HPDE6-E6E7 (cell line): ENCODE data around the gene TGFBR3.

Source experiments
- DNase-seq: peaks from one replicate; pipeline ENCODE4 v3.0.0; 2011; ENCODE audit warnings: missing footprints; ENCODE audit errors: extremely low spot score

Gene TGFBR3

DNA sequence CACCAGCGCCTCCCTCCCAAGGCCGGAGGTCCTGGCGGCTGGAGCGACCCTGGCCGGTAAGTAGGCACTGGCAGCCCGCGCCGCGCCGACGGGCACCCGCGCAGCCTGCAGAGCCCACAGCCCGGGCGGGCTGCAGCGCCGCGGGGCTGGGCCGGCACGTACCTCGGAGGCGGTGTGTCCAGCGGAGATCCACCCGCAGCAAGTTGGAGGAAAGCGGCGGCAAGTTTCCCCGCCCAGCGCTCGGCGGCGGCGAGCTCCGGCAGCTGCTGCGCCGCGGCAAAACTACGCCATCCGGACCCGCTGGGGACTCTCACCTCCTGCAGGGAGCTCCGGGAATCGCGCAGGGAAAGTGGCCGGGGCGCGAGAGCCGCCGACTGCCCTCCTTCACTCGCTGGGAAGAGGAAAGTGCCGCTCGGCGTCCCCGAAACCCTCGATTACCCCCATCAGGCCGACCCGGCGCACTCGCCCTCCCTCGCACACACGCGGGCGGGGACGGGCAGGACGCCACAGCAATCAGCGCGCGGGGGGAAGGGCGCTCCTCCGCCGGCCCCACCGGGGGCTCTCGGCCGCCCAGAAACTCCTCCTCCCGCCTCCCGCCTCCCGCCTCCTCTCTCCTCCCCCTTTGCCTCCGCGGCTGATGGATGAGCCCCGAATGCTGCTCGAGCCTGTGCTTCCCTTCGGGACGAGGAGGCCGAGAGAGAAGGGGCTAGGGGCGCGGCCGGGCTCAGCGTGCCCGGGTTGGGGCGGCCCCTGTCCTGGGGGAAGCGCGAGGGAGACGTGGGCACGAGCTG, at the start of gene TGFBR3:
TGFBR3 (minus strand) TSS at position 436 of the 791 bp plus-strand sequence. CDS start 24,620 bp downstream, outside the sequence.
- DNase-seq: peak; percentile 67

DNA sequence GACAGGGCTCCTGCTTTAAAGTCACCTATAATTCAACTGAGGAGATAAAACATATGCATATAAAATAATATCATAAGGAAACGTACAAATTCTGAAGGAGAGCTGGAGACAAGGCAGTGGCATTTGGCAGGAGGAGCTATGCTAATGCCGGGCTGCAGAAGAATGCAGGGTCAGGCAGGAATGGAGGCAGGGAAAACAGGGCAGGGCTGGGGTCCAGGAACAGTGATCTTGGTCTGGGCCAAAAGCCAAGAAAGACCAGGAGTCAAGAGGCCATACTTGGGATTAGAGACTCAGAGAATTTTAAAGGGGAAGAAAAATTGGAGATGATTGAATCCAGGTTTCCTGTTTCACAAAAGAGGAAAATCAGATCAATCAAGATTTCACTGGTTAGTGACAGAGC, 43.3 kb upstream of the TGFBR3 start:
- DNase-seq: no peak

DNA sequence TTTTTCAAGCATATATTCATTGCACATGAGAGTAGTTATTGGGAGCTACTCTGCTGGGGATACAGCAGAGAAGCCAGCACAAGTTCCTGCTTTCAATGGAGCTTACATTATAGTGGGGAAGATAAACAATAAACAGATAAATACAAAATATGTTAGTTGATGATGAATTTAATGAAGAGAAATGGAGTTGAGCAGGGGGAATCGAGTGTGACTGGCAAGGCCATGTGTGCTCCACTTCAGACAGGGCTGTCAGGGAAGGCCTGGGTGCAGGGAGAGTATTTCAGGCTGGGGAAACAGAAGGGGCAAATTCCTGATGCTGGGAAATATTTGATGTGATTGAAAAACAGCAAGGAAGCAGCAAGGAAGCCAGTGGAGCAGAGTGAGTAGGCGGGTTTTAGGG, 42.1 kb upstream of the TGFBR3 start:
- no peak for DNase-seq

DNA sequence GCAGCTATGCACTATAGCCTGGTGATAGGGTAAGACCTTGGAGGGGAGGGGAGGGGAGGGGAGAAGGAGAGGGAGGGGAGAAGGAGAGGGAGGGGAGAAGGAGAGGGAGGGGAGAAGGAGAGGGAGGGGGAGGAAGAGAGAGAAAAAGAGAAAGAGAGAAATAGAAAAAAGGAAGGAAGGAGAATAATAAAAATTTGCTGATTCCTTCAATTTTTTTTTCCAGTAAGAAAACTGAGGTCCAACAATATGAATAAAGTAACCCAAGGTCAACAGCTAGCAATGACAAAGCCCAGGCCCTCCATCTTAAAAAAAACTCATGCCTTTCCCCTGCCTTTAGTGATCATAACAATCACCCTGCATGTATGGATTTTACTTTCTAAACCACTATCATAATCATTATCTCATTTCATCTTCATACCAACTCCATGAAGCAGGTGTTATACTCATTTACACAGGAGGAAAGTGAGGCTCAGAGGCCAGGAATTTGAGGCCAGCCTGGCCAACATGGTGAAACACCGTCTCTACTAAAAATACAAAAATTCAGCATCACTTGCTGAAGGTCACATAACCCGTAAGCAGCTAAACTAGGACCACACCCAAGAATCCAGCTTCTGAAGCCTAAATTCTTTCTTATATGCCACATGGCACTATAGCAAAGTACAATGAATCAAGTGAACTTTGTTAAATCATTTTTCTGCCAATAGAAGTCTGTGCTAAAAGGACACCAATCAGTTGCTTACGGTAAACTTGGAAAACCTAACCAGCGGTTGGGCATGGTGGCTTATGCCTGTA, 39.9 kb upstream of the TGFBR3 start:
- no peak for DNase-seq

DNA sequence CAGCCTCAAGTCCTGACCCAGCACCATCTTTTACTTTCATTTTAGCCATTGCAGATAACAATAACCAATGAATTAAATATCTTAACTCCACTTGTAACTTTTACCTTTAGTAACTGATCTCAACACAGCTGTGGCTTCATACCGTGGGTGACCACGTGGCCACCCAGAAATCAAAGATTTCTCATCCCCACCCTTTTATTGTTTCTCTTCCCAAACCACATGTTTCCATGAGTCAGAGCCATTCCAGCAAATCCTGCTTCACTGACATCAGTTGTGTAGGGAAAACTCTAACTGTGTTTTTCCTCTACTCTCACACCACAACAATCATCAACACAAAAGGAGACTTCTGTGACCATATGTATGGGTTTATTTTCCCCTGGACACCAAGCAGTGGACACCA, 38.2 kb upstream of the TGFBR3 start:
- DNase-seq: no peak

DNA sequence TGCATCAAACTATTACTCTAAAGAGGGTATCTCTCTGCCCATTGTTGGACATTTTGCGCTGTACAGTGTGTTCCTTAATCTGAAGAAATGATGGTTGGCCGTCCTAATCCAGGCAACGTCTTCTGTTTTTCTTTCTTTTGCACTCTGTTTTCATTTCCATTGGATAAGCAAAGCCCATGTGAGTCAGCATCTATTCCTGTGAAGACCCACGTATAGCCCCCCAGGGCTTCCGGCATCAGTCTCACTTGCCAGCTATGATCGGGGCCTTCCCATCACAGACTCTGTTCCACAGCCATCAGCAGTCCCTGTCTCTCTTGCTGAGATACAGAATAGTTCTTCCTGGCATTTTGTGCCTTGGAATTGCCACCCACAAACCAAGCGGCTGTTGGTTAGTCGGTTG, 34.0 kb upstream of the TGFBR3 start:
- no peak for DNase-seq

DNA sequence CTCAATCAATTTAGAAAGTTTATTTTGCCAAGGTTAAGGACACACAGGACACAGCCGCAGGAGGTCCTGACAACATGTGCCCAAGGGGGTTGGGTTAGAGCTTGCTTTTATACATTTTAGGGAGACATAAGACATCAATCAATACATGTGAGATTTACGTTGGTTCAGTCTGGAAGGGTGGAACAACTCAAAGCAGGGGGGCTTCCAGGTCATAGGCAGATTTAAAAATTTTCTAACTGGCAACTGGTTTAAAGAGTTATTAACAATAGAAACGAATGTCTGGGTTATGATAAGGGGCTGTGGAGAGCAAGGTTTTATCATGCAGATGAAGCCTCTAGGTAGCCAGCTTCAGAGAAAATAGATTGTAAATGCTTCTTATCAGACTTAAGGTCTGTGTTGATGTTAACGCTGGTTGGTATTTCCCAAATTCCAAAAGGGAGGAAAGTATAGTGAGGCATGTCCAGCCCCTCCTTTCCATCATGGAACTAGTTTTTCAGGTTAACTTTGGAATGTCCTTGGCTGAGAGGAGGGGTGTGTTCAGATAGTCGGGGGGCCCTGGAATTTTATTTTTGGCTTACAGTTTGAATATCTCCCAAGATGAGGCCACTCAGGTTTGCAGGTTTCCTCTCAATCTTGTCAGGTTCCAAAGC, 31.0 kb upstream of the TGFBR3 start:
- DNase-seq: no peak

DNA sequence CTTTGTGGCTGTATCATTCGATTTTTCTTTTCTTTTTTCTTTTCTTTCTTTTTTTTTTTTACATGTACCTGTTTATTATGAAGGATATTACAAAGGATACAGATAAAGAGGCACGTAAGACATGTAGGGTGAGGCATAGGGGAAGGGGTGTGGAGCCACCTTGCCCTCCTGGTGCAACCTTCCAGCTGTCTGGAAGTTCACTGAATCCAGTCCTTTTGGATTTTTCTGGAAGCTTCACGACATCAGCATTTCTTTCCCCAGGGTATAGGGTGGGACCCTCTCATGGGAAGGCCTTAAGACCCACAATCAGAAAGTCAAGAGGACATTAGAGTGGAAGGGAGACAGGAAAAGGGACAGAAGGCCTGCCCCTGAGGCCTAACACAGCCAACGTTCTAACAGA, 30.1 kb upstream of the TGFBR3 start:
- DNase-seq: no peak

DNA sequence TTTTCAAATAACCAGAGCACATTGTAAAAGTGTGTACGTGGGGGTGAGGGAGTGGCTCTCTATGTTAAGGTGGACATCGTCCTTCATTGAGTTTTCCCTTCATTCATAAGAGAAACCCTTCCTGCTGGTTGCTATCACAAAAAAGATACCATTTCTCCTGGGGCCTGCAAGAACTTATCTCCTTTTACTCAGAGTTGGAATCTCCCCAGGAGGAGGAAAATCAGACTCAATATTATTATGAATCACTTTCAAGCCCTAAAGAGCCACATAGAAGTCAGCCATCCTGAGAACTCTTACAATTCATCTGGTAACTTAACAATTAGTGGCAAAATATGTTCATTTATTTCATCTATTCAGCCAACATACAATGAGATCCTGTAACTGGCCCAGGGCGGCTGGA, 27.1 kb upstream of the TGFBR3 start:
- no peak for DNase-seq

DNA sequence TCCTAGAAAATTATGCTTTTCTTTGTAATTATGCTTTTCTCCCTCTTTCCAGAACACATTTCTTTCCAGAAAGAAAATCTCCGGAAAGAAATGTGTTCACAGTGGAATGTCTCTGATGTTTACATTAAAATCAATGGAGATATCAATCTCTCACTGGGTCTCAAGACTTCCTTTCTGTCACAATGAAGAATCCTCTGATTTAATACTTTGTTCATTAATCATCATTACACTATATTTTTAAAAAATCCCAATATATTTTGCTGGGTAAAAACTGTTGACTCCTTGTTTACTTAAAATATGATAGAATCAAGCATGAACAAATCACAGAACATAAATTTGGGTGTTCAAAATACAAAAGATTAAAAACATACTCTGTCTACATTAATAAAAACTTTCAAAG, 26.3 kb upstream of the TGFBR3 start:
- no peak for DNase-seq

DNA sequence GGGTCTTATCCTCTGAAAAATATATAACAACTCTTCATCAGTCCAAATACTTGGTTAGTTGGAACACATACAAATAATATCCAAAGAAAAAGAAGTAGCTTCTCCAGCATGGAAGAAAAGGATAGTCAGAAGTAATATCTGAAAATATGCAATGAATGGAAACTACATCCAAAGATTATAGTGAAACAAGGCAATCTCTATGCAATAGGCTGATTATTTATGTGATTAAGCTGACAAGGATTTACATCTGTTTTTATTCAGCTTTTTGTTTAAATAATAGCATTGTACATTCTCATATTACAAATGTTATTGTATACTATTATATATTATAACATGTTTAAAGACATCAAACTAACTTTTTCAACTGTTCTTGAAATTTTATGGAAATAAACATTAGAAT, 15.3 kb upstream of the TGFBR3 start:
- no peak for DNase-seq

DNA sequence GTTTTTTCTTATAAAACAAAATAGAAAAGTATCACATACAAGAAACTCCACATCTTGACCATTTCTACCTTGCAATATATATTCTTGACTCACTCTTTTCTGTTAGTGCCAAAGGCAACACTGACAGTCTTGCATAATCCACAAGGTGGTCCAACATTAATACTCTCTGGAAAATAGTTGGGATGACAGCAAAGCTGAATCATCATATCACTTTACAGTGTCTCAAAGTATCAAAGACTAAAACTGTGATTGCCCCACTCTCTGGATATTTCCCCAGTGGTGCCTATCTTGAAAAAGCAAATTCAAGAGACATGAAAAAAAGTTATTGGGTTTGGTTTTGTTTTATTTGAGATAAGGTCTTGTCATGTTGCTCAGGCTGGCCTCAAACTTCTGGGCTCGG, 14.6 kb upstream of the TGFBR3 start:
- peak; percentile 74 for DNase-seq

DNA sequence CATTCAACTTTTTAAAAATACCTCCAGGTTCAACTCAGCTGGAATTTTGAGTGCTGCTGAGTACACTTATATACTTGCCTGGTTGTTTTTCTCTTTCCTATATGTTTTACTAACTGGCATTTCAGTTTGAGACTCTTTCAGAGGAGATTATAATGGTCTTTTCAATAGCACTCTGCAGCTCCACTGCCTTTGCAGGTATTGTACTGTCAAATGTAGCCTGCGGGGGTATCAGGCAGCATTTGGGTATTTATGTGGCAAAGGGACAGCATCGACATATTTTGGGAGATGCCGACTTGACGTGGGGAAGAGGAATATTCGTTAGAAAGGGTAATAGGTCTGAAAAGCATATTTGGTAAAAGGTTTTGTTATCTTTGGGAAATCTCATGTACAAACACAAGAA, 11.1 kb upstream of the TGFBR3 start:
- DNase-seq: no peak

DNA sequence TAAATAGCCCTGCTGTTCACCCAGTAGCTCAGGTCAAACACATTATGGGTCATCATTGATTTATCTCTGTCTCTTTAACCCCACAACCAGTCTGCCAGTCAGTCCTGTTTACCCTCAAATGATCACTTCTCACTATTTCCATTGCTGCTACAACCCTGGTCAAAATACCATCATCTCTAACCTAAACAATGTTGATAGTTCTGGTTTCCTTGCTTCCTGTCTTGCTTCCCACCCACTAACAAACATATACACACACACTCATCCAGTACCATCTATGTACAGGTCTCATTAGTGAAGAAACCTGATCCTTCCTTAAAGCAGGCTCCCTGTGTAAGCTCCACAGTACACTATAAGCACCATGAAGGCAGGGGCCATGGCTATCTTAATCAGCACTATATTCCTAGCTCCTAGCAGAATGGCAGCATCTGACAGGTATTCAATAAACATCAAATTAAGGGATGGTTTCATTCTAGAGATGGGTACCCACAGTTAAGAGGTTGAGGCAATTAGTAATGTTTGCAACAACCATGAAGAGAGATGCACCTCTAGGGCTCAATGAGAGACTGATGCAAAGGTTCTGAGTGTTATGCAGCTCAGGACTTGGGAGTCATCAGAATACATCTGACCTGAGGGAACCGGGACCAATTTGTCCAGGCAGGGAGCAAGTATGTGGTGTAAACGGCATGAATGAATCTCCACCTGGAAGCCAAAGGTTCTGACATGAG, 10.0 kb upstream of the TGFBR3 start:
- DNase-seq: no peak

DNA sequence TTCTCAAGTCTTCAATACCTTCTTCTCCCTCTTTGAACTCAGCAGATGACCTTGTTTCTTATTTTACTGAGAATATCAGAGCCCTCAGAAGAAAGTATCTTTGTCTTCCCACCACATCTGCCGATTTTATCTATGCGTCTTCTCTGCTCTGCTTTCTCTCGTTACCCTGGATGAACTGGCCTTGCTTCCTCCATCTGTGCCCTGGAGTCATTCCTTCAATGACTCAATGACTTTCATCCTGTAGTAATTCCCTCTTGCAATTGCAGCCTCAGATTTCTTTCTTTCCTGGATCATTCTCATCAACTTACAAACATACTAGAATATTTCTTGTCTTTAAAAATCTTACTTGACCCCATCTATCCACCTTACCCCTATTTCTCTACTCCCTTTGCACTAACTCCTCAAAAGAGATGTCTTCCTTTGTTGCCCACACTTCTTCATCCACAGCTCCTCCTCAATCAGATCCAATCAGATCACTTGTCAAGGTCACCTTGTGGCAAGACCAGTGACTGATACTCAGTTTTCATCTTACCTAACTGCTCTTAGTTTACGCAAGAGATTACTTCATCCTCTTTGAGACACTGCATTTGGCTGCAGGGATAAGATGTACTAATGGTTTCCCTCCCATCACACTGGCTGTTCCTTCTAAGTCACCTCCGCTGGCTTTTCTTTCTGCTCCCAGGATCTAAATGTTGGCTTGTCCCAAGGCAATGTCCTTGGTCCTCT, 8.2 kb upstream of the TGFBR3 start:
- DNase-seq: no peak

DNA sequence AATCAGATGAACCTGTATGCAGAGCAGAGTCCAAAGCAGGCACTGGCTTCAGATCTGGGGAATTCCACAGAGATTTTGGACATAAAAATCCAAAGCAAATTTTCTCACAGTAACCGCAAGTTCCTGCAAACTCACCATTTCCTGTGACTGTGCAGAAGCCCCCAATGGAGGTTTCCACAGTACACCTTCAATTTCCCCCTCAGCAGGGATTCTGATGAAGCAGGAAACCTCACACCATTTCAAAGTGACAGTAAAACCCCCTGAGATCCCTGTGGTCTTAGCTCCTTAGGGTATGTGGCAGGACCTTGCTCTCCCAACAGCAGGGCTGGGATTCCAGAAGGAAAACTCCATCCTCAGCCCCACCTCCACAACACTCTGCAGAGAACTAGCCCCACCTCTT, 6.0 kb upstream of the TGFBR3 start:
- no peak for DNase-seq

DNA sequence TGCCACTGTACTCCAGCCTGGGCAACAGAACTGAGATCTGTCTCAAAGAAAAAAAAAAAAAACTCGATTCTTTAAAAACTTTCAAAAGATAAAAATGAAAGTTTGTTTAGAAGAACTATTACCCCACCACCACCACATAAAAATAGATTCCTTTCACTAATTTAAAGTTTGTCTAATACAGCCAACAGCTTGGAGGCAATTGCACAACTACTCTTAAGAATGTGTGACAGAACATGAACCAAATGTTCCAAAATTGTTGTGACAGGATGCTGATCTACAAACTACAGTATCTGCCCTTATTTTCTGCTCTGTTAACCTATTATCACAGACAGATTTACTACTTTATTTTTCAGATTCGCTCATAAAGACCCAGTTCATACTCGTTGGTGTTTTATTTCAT, 5.5 kb upstream of the TGFBR3 start:
- DNase-seq: no peak

DNA sequence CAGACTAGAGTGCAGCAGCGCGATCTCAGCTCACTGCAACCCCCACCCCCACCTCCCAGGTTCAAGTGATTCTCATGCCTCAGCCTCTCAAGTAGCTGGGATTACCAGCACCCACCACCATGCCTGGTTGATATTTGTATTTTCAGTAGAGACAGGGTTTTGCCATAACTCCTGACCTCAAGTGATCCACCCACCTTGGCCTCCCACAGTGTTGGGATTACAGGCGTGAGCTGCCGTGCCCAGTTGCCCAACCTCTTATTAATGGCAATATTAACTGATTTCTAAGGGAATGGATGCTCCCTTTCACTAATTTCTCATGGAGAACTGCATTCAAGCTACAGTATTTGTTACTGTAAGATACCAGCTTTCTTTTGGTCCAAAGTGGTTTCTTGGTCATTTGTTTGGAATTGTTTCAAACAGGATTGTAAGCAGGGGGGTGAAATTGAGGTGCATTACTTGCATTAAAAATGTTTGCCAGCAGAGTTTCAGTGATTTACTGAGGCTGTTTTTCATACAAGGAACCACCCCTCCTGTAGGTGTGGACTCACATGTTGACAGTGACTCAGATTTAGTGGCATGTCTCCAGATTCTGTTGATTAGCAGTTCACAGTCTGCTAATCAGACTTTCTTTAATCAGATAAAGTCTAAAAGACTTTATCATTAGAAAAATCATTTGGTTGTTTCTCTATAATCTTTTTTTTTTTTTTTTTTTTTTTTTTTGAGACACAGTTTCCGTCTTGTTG, 3.9 kb upstream of the TGFBR3 start:
- no peak for DNase-seq

DNA sequence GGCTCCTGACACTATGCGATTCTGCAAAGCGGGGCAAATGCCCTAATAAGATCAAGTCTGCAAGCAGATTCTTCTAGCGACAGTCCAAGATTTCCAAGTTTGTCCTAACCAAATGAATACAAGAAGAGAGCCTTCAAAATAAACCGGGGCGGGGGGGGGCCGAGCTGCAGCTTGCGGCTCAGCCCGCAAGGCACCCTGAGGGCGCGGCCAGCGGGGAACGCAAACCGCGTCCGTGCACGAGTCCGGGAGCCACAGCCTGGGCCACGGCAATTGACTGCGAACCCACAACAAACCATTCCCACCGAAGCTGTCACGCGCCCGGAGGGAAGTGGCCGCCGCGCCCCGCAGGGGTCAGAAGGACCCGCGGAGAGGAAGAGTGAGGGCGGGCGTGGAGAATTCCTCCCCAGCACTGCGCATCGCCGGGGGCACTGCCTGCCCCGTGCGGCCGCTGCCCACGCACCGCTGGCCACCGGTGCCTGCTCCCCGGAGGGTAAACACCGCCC, 687 bp downstream of the TGFBR3 start:
- no peak for DNase-seq

DNA sequence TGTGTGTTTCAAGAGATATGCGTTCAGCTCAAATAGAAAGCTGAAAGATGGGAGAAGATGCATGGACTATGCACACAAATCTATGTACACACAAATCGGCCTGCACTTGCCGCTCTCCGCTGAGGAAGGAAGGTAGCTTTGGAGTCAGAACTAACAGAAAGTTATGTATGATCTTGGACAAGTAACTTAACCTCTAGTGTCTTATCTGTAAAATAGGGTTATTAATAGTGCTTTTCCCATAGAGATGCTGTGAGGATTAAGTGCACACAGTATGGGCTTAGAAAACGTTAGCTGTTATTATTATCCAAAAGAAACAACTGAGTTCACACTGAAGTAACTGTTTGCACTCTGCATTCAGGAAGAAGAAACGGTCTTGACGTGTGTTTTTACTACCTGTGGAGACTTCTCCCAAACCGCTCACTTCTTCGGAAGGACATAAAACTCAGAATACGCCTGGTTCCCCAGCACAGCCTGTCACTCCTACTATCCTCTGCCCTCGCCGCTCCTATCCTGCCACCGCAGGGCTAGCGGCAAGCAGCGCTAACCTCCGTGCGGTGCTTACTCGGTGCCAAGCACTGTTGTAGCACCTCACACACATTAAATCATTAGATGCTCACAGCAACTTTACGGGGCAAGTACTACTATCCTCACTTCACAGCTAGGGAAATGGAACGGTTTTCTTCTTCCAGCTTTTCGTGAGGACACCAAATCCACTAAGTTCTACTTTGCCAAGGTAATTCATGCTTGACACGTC, 1.3 kb downstream of the TGFBR3 start:
- DNase-seq: no peak
